Psoas muscle (tissue), 8 donors: Measurements from ENCODE around the gene NPDC1. TPM values are rescaled to one million over a fixed set of nuclear protein-coding genes. Genes with fewer than 3 reads are reported as not detected.

Experiments used
- ATAC-seq, 4 donors: fragments of 200-7000 bp; cut with Tn5 transposase; one replicate each; pipeline ENCODE4 v1.9.1; 2020; ENCODE audit warnings: moderate library complexity in 3 of 4, mild to moderate bottlenecking in 2 of 4
- DNase-seq, 2 donors: peaks; one replicate each; pipeline ENCODE4 v3.0.0-alpha.2; 2020
- H3K27ac ChIP-seq: fragments of 200-600 bp; one replicate; pipeline ENCODE4 v1.8.0; 2022
- H3K27me3 ChIP-seq, 3 donors: fragments of 200-600 bp in 1 of 3; one replicate each; pipeline versions ENCODE4 v1.6.1 to v1.8.0; 2013 to 2022; ENCODE audit warnings: low read length in 2 of 3, mild to moderate bottlenecking in 2 of 3, moderate library complexity in 1 of 3; ENCODE audit not compliant: insufficient read depth in 3 of 3
- H3K36me3 ChIP-seq, 2 donors: fragments of 200-600 bp in 1 of 2; one replicate each; pipeline versions ENCODE4 v1.6.1 to v1.8.0; 2013 to 2022; ENCODE audit warnings: low read depth in 1 of 2, mild to moderate bottlenecking in 1 of 2, moderate library complexity in 1 of 2; ENCODE audit not compliant: insufficient read depth in 1 of 2
- H3K4me1 ChIP-seq: fragments of 200-600 bp; one replicate; pipeline ENCODE4 v1.8.0; 2022
- H3K4me3 ChIP-seq: fragments of 200-600 bp; one replicate; pipeline ENCODE4 v1.8.0; 2022; ENCODE audit warnings: mild to moderate bottlenecking
- H3K9me3 ChIP-seq: fragments of 200-600 bp; one replicate; pipeline ENCODE4 v1.8.0; 2022
- WGBS, 3 donors: extraction: QIAGEN DNeasy Blood & Tissue Kit; methylation state at CpG; one replicate each; pipeline versions ENCODE4 v1.1.6 to v1.1.7; 2013; 5-methylcytosine and 5-hydroxymethylcytosine counted together
- intact Hi-C, 2 donors: fragments of 100-400 bp; cut with DNase I; formaldehyde crosslinking; loops; one replicate each; pipeline versions ENCODE4 v1.11.0 to v1.14.2; 2022
- polyA plus RNA-seq, 3 donors: library from polyadenylated mRNA; stranded (reverse); fragments of 200-250 nt; gene quantifications; one replicate each; pipeline ENCODE4 v1.2.3, GENCODE V29; 2013
- total RNA-seq, 4 donors: library from RNA; stranded (reverse); fragmentation: NEBNext Ultra II Directional in 2 of 4; extraction: Animal tissue kit (Norgen Biotek cat#: 25700) in 2 of 4; gene quantifications; one replicate each; pipeline versions ENCODE4 v1.2.1 to v1.2.4, GENCODE V29; 2021 to 2023
- TF ChIP-seq, protein P1 (sequence below): fragments of 200-600 bp; IDR thresholded peaks from one replicate; pipeline ENCODE4 v1.8.0; 2022; ENCODE audit warnings: antibody characterized with exemption
- donor health status: healthy with polysubstance abuse.
- donor health status: DM: no; HTN: no; CAD: no; lungs with moderate emphysema.
- donor health status: Bipolar disorder and iron deficiency.
- donor health status: healthy.
- donor health status: DM: yes; HTN: yes; CAD: no.
- donor health status: DM: no; HTN: no; CAD: no.
- donor health status: DM: no; HTN: no; CAD: no.
- donor health status: DM: yes; HTN: yes; CAD: no.

NPDC1 gene
- total and polyA plus RNA-seq, 7 donors, result 14.8 to 32.1 (median 22.4) TPM

DNA sequence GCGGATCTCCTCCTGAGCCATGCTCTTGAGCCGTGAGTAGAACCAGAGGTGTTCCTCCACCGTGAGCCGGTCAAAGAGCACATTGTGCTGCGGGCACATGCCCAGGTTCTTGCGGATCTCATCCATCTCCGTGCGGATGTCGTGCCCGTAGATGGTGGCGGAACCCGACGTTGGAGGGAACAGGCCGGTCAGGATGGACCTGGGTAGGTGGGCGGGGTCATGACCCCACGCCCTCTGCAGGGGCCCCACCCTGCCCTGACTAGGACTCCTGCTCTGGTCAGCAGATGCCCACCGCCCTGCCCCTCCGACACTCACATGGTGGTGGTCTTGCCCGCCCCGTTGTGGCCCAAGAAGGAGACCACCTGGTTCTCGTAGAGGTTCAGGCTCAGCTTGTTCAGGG, 30.0 kb downstream of the NPDC1 start:
- H3K27me3 ChIP-seq, result no peaks in the 10 kb centered on the region
- no peak overlapping the region for H3K27ac ChIP-seq
- no peak overlapping the region for H3K4me3 ChIP-seq
- ATAC-seq, result no peak
- no peaks in the 10 kb centered on the region for H3K4me1 ChIP-seq
- intact Hi-C loops, result no loop called here
- DNase-seq, result no peak
- peaks cover 0 to 78% of the 10 kb centered on the region in 2 donors for H3K36me3 ChIP-seq
- H3K9me3 ChIP-seq, result no peaks in the 10 kb centered on the region
- TF ChIP-seq, protein P1, sequence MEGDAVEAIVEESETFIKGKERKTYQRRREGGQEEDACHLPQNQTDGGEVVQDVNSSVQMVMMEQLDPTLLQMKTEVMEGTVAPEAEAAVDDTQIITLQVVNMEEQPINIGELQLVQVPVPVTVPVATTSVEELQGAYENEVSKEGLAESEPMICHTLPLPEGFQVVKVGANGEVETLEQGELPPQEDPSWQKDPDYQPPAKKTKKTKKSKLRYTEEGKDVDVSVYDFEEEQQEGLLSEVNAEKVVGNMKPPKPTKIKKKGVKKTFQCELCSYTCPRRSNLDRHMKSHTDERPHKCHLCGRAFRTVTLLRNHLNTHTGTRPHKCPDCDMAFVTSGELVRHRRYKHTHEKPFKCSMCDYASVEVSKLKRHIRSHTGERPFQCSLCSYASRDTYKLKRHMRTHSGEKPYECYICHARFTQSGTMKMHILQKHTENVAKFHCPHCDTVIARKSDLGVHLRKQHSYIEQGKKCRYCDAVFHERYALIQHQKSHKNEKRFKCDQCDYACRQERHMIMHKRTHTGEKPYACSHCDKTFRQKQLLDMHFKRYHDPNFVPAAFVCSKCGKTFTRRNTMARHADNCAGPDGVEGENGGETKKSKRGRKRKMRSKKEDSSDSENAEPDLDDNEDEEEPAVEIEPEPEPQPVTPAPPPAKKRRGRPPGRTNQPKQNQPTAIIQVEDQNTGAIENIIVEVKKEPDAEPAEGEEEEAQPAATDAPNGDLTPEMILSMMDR, result no peak
- WGBS, 3 donors, result 93 to 96% (median 96%) methylated on average over 20 to 21 of the region's 21 CpGs

DNA sequence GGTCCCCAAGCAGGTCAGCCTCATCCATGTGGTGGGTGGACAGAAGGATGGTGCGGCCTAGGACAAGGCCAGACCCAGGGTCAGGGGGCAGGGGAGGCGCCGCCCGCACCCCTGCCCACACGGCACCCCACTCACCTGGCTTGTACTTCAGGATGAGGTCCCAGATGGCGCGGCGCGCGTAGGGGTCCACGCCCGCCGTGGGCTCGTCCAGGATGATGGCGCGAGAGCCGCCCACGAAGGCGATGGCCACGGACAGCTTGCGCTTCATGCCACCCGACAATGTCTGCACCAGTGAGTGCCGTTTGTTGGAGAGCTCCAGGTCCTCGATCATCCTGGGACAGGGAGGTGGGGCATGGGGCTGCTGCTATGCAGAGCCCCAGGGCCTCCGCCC, 30.4 kb downstream of the NPDC1 start:
- TF ChIP-seq, protein P1, result no peak
- Histone ChIP-seq H3K4me3 (no peak overlapping the region), H3K9me3 (no peaks in the 10 kb centered on the region), H3K27me3 (no peaks in the 10 kb centered on the region), H3K27ac (no peak overlapping the region), H3K4me1 (no peaks in the 10 kb centered on the region), H3K36me3 (peaks cover 0 to 75% of the 10 kb centered on the region in 2 donors)
- WGBS, 3 donors, result 96 to 98% (median 96%) methylated on average over 20 to 25 of the region's 25 CpGs
- ATAC-seq (no peak), DNase-seq (no peak)
- intact Hi-C loops, result no loop called here

GRCh38 chr9:137014776-137015539, 31.0 kb downstream of the NPDC1 start:
- H3K27ac ChIP-seq, result no peak overlapping the region
- no peak for ATAC-seq
- TF ChIP-seq, protein P1, result no peak
- intact Hi-C loops, result no loop called here
- no peak overlapping the region for H3K4me3 ChIP-seq
- 91 to 94% (median 92%) methylated on average over 34 to 36 of the region's 36 CpGs for WGBS, 3 donors
- no peaks in the 10 kb centered on the region for H3K27me3 ChIP-seq
- H3K36me3 ChIP-seq, result peaks cover 0 to 72% of the 10 kb centered on the region in 2 donors
- no peaks in the 10 kb centered on the region for H3K9me3 ChIP-seq
- H3K4me1 ChIP-seq, result no peaks in the 10 kb centered on the region
- DNase-seq, result no peak

- 91 to 94% (median 91%) methylated on average over 18 to 23 of the region's 23 CpGs for WGBS, 3 donors
- TF ChIP-seq, protein P1, result no peak
- no peak overlapping the region for H3K27ac ChIP-seq
- peaks cover 0 to 79% of the 10 kb centered on the region in 2 donors for H3K36me3 ChIP-seq
- no peak for DNase-seq
- ATAC-seq, result no peak
- intact Hi-C loops, result no loop called here
- H3K27me3 ChIP-seq, result no peaks in the 10 kb centered on the region
- H3K4me1 ChIP-seq, result no peaks in the 10 kb centered on the region
- no peak overlapping the region for H3K4me3 ChIP-seq
- no peaks in the 10 kb centered on the region for H3K9me3 ChIP-seq
Measured at GRCh38 chr9:137014166-137014565, 31.8 kb downstream of the NPDC1 start.

GRCh38 chr9:137013571-137013940, 32.4 kb downstream of the NPDC1 start:
- Histone ChIP-seq H3K4me3 (no peak overlapping the region), H3K4me1 (no peaks in the 10 kb centered on the region), H3K9me3 (no peaks in the 10 kb centered on the region), H3K36me3 (peaks cover 0 to 74% of the 10 kb centered on the region in 2 donors), H3K27ac (no peak overlapping the region), H3K27me3 (no peaks in the 10 kb centered on the region)
- no peak for DNase-seq
- ATAC-seq, result no peak
- WGBS, 3 donors, result 97 to 98% (median 98%) methylated on average over 10 to 20 of the region's 20 CpGs
- intact Hi-C loops, result no loop called here
- TF ChIP-seq, protein P1, result no peak
